Subcutaneous abdominal adipose tissue (tissue), 5 donors: ENCODE data around the gene C3orf38.

Source experiments
- H3K27ac ChIP-seq: one replicate; pipeline ENCODE4 v1.7.0; 2013; ENCODE audit warnings: low read depth, mild to moderate bottlenecking, inconsistent platforms, low read length, moderate library complexity
- H3K27me3 ChIP-seq, 5 donors: one replicate each; pipeline ENCODE4 v1.7.0; 2013; ENCODE audit warnings: low read length in 5 of 5, inconsistent platforms in 1 of 5; ENCODE audit not compliant: control insufficient read depth in 5 of 5, insufficient read depth in 4 of 5
- H3K36me3 ChIP-seq, 5 donors: one replicate each; pipeline ENCODE4 v1.7.0; 2013; ENCODE audit warnings: low read length in 5 of 5; ENCODE audit not compliant: control insufficient read depth in 5 of 5, insufficient read depth in 5 of 5
- H3K4me1 ChIP-seq, 5 donors: one replicate each; pipeline ENCODE4 v1.7.0; 2013; ENCODE audit warnings: low read length in 5 of 5, mild to moderate bottlenecking in 3 of 5, moderate library complexity in 1 of 5; ENCODE audit not compliant: control insufficient read depth in 5 of 5, insufficient read depth in 5 of 5
- H3K4me3 ChIP-seq, 5 donors: one replicate each; pipeline ENCODE4 v1.7.0; 2013; ENCODE audit warnings: low read length in 5 of 5, low read depth in 1 of 5
- H3K9ac ChIP-seq, 5 donors: one replicate each; pipeline ENCODE4 v1.7.0; 2013; ENCODE audit warnings: low read length in 5 of 5, mild to moderate bottlenecking in 4 of 5, moderate library complexity in 3 of 5
- H3K9me3 ChIP-seq, 5 donors: one replicate each; pipeline ENCODE4 v1.7.0; 2013; ENCODE audit warnings: low read length in 5 of 5; ENCODE audit not compliant: control insufficient read depth in 5 of 5
- donor health status: healthy.
- donor health status: healthy.
- donor health status: healthy.
- donor health status: healthy.
- donor health status: healthy.

Gene C3orf38

DNA sequence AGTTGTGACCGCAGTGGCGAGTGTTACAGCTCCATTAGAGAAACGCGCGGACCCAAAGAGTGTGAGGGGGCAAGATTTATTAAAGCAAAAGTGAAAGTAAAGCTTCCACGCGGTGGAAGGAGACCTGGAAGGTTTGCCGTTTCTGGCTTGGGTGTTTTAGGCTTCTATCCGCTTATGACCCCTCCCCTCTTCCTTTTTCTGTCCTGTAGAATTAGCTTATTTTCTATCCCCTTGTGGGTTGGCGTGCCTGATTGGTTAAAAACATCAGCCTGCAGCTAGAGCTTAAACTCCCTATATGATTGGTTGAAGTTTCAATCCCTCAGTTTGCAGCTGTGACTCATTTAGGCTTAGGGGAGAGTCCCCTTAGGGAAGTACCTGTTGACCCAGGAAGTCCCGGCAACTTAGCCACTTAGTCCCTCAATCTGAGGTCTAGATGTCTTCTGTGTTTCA lies 39.6 kb downstream of the C3orf38 start:
- Histone ChIP-seq H3K27ac (no peak overlapping the region), H3K9ac (no peak overlapping the region), H3K9me3 (no peaks in the 10 kb centered on the region), H3K27me3 (no peaks in the 10 kb centered on the region), H3K36me3 (no peaks in the 10 kb centered on the region), H3K4me1 (no peaks in the 10 kb centered on the region), H3K4me3 (no peak overlapping the region)

DNA sequence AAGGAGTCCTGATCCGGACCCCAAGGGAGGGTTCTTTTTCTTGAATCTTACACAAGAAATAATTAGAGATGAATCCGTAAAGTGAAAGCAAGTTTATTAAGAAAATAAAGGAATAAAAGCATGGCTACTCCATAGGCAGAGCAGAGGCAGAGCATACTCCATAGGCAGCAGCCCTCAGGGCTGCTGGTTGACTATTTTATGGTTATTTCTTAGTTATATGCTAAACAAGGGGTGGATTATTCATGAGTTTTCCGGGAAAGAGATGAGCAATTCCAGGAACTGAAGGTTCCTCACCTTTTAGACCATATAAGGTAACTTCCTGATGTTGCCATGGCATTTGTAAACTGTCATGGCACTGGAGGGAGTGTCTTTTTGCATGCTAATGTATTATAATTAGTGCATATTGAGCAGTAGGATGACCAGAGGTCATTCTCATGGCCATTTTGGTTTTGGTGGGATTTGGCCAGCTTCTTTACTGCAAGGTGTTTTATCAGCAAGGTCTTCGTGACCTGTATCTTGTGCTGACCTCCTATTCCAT lies 42.2 kb downstream of the C3orf38 start:
- Histone ChIP-seq H3K27me3 (no peaks in the 10 kb centered on the region), H3K4me1 (no peaks in the 10 kb centered on the region), H3K36me3 (no peaks in the 10 kb centered on the region), H3K9me3 (no peaks in the 10 kb centered on the region), H3K4me3 (no peak overlapping the region), H3K9ac (no peak overlapping the region), H3K27ac (no peak overlapping the region)

DNA sequence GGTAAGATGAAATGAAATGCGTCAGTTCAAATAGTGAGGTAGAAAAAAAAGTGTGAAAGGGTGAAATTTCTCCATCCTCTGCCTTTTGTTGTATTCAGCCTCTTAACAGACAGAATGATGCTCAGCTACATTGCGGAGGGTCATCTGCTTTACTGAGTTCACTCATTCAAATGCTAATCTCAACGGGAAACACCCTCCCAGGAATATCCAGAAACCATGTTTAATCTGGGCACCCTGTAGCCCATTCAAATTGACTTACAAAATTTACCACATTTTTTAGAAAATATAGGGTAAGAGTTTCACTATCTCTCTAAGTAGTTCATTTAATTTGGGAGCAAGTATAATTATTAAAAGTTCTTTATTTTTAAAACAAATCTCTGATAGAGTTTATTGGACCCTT lies 42.9 kb downstream of the C3orf38 start:
- Histone ChIP-seq H3K9ac (no peak overlapping the region), H3K4me3 (no peak overlapping the region), H3K27me3 (no peaks in the 10 kb centered on the region)

DNA sequence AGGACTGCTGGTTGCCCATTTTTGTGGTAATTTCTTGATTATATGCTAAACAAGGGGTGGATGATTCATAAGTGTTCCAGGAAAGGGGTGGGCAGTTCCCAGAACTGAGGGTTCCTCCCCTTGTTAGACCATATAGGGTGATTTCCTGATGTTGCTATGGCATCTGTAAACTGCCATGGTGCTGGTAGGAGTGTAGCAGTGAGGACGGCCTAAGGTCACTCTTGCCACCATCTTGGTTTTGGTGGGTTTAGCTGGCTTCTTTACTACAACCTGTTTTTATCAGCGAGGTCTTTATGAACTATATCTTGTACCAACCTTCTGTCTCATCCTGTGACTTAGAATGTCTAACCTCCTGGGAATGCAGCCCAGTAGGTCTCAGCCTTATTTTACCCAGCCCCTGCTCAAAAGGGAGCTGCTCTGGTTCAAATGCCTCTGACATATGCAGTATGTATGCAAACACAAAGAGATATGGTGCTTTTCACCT lies 46.2 kb downstream of the C3orf38 start:
- H3K27me3 ChIP-seq: no peaks in the 10 kb centered on the region
- H3K36me3 ChIP-seq: no peaks in the 10 kb centered on the region
- H3K27ac ChIP-seq: no peak overlapping the region
- H3K9ac ChIP-seq: no peak overlapping the region
- H3K4me1 ChIP-seq: no peaks in the 10 kb centered on the region
- no peaks in the 10 kb centered on the region for H3K9me3 ChIP-seq
- no peak overlapping the region for H3K4me3 ChIP-seq

More for the DNA sequence above, 42.9 kb downstream of the C3orf38 start:
- Histone ChIP-seq H3K36me3 (no peaks in the 10 kb centered on the region), H3K27ac (no peak overlapping the region), H3K9me3 (no peaks in the 10 kb centered on the region), H3K4me1 (no peaks in the 10 kb centered on the region)

DNA sequence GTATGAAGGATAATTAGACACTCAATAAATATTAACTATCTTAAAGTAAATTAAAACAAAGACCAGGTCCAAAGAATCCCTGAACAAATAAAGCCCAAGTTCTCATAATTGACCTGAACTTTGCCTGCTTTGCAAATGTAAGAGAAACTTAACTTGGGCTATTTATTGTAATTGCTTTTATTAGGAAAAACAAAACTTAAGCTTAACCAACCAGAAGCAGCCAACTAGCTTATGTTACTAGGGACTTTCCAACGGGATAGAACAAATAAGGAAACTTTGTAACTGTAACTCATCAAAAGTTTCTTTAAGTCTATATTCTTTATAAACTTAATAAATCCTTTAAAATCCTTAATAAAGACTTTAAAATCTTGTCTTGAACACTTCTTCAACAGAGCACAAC lies 48.4 kb downstream of the C3orf38 start:
- Histone ChIP-seq H3K4me3 (no peak overlapping the region), H3K9me3 (no peaks in the 10 kb centered on the region), H3K4me1 (no peaks in the 10 kb centered on the region), H3K36me3 (no peaks in the 10 kb centered on the region), H3K27ac (no peak overlapping the region), H3K9ac (no peak overlapping the region), H3K27me3 (no peaks in the 10 kb centered on the region)

DNA sequence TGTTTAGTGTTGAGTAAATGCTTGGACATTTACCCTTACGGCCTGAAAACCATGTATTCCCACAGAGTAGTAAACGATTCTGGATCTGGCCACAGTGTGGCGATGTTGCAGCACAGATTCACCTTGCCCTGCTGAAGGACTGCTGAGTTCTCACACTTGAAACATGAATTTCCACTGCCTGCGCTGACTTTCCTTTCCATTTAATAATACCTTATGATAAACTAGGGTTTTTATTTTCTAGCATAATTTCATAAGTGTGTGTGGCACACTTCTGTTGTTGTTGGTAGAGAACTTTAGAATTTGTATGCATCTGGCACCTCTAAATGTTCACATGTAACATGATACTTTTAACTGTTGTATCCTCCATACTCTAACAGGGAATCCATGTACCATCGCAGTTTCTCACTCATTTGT lies 53.9 kb downstream of the C3orf38 start:
- Histone ChIP-seq H3K4me3 (no peak overlapping the region), H3K4me1 (peaks cover 0 to 5% (median 0%) of the 10 kb centered on the region in 5 donors), H3K9ac (no peak overlapping the region), H3K27ac (no peak overlapping the region), H3K9me3 (no peaks in the 10 kb centered on the region), H3K36me3 (no peaks in the 10 kb centered on the region), H3K27me3 (no peaks in the 10 kb centered on the region)
